ENCODE data around the gene NAT9. TPM values are rescaled to one million over a fixed set of nuclear protein-coding genes. Genes with fewer than 3 reads are reported as not detected.
A peak's percentile ranks its signal among the peaks of the same experiment; 100 is the strongest.

NAT9 gene
- total RNA-seq, 2 experiments from 2014 or later, result 39.9 to 41.6 TPM

- no peaks in the 10 kb centered on the region for H3K27me3 Mint-ChIP-seq
- no peak overlapping the region for H3K4me3 Mint-ChIP-seq
- H3K9me3 Mint-ChIP-seq, result no peaks in the 10 kb centered on the region
- no peak for DNase-seq
- H3K27ac Mint-ChIP-seq, result no peak overlapping the region
- peaks cover 15% of the 10 kb centered on the region for H3K36me3 Mint-ChIP-seq
- H3K4me1 Mint-ChIP-seq, result peaks cover 20% of the 10 kb centered on the region
These were observed 11.3 kb downstream of the NAT9 start for GRCh38 chr17:74764751-74765286.

DNA sequence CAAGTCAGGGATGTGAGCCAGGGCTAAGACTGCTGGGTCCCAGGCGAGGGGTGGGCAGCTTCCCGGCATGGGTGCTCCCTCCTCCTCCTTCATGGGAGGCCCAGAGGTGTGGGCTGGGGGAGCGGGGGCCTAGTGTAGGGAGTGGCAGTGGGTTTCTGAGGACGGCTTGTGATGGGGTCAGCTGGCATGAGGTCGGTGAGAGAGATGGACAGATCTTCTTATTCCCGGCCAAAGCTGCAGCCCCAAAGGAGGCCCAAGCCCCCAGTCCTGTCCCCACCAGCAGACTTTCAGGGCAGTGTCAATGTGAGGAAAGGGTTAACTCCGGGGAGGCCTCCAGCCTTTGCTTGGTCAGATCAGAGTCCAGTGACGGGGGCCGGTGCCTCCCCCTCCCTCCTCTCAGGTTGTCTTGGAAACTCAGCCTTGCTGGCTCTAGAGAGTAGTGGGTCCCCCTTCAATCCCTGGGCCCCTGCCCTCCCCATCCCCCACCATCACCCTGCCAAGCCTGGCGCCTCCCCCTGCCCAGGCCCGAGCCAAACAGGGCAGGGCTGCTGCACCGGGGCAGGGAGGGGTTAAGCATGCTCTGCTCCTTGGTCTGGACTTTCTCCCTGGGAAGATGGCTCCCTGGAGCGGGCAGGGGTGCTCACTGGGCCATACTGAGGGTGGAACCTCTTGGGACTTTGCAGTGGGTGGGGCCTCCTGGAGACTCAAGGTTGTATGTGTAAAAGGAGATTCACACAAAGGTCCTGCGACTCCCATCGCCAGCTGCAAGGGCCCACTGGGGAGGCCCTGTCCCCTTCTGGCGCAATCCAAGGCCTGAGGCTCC, 12.4 kb downstream of the NAT9 start:
- no peaks in the 10 kb centered on the region for H3K27me3 Mint-ChIP-seq
- no peak for DNase-seq
- peaks cover 30% of the 10 kb centered on the region for H3K4me1 Mint-ChIP-seq
- H3K36me3 Mint-ChIP-seq, result peaks cover 15% of the 10 kb centered on the region
- no peak overlapping the region for H3K4me3 Mint-ChIP-seq
- H3K9me3 Mint-ChIP-seq, result no peaks in the 10 kb centered on the region
- H3K27ac Mint-ChIP-seq, result no peak overlapping the region

DNA sequence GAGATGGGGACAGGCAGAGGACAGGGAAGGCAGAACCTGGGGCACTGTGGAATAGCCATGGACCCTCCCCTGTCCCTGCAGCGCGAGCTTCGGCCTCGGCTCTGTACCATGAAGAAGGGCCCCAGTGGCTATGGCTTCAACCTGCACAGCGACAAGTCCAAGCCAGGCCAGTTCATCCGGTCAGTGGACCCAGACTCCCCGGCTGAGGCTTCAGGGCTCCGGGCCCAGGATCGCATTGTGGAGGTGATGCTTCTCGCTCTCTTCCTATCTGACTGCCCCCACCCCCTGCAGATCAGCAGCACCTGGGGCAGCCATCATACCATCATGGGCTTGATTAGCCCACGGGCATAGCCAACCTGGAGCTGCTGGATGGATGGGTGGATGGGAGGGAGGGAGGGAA, 14.2 kb downstream of the NAT9 start:
- H3K9me3 Mint-ChIP-seq, result no peaks in the 10 kb centered on the region
- H3K27ac Mint-ChIP-seq, result no peak overlapping the region
- DNase-seq, result no peak
- peaks cover 13% of the 10 kb centered on the region for H3K36me3 Mint-ChIP-seq
- H3K4me1 Mint-ChIP-seq, result peaks cover 47% of the 10 kb centered on the region
- H3K27me3 Mint-ChIP-seq, result no peaks in the 10 kb centered on the region
- H3K4me3 Mint-ChIP-seq, result no peak overlapping the region

DNA sequence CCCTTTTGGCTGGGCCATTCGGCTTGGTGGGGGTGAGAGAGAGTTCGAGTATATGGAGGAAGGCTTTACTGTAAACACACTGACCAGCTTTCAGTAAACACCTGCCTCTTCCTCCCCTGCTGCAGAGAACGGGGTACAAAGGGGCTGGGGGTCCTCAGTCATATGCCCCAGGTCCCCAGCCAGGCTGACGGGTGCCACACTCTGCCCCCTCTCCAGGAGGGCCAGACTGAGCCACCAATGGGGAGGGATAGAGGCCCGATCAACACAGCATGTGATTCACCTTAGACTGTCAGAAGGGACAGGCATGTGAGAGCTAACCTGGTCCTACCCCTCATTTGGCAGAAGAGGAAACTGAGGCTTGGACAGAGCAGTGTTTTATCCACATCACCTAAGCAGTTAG, 14.7 kb downstream of the NAT9 start:
- DNase-seq, result no peak
- Mint-ChIP-seq H3K9me3 (no peaks in the 10 kb centered on the region), H3K27me3 (no peaks in the 10 kb centered on the region), H3K4me1 (peaks cover 52% of the 10 kb centered on the region), H3K4me3 (no peak overlapping the region), H3K27ac (peak overlapping the region; percentile 66), H3K36me3 (peaks cover 12% of the 10 kb centered on the region)

DNA sequence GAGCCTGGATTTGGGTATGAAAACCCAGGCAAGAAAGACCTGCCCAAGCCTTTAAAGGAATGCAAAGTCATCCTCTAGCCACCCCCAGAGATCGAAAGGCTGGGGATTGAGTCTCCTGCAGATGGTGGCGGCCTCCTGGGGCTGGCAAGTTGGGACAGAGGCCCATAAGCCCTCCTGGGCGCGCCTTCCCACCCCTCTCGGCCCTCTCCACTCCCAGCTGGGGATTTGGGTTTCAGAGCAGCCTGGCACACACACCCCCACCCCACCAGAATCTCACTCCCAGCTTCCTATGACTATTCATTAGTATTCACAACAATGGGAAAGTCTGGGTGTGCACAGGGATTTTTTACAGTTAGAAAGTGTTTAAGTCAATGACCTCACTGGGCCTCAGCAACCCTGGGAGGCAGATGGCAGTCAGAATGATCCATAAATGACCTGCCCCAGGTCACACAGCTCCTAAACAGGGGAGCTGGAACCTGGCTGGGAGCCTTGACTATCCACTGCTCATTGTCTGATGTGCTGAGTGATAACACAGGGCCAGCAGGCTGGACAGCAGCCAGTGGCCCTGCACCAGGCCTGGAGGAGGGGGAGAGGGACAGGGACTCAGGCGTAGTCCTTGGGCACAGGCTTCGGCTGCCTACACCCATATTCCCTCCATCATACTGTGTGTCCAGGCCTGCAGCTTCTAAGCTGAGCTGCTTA, 15.6 kb downstream of the NAT9 start:
- Mint-ChIP-seq H3K27ac (peak overlapping the region; percentile 45), H3K27me3 (no peaks in the 10 kb centered on the region), H3K4me3 (no peak overlapping the region), H3K36me3 (peaks cover 6% of the 10 kb centered on the region), H3K9me3 (no peaks in the 10 kb centered on the region), H3K4me1 (peaks cover 53% of the 10 kb centered on the region)
- DNase-seq, result no peak

DNA sequence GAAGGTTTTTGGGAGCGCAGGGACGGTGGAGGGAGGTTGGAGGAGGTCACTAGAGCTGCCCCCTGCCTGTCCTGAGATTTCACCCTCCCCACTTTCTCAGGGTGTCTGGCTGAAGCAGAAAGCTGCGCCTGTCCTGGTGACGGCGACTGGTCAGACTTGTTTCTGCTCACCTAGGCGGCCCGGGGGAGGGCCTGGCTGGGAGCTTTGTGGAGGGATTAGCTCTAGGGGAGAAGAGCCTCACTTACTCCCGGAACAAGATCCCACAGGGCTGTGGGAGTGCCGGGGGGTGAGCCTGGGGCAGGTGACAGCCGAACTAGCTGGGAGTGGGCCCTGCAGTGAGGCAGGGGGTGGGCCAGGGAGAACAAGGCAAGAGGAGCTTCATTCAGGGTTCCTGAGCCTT, 16.2 kb downstream of the NAT9 start:
- peak overlapping the region; percentile 68 for H3K27ac Mint-ChIP-seq
- H3K4me3 Mint-ChIP-seq, result no peak overlapping the region
- H3K36me3 Mint-ChIP-seq, result peaks cover 6% of the 10 kb centered on the region
- H3K9me3 Mint-ChIP-seq, result no peaks in the 10 kb centered on the region
- H3K27me3 Mint-ChIP-seq, result no peaks in the 10 kb centered on the region
- no peak for DNase-seq
- peaks cover 59% of the 10 kb centered on the region for H3K4me1 Mint-ChIP-seq

DNA sequence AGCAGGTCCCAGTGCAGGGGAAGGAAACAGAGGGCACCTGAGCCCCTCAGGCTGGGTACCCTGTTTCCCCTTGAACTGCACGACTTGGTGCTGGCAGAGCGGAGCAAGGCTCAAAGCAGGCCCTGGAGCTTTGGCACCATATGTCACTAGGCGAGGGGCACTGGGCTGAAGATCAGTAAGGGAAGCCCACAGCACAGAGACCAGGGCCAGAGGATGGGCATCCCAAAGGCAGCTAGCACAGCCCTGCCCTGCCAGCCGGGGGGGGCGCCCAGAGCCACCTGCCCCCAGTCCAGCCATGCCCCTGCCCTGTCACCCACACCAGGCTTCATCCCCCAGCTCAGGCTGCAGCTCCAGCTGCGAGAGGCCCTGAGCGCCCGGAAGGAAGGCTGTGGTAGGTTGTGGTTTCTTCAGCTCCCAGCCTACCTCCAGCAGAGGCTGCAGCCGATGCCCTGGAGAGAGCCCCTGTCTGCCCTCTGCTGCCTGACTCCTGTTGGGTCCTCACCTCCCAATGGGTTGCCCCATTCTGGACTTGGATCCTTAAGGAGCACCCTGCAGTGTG, 16.8 kb downstream of the NAT9 start:
- Mint-ChIP-seq H3K36me3 (peaks cover 4% of the 10 kb centered on the region), H3K4me1 (peaks cover 64% of the 10 kb centered on the region), H3K27me3 (no peaks in the 10 kb centered on the region), H3K4me3 (peak overlapping the region; percentile 53), H3K9me3 (no peaks in the 10 kb centered on the region), H3K27ac (peak overlapping the region; percentile 72)
- peak; percentile 63 for DNase-seq

DNA sequence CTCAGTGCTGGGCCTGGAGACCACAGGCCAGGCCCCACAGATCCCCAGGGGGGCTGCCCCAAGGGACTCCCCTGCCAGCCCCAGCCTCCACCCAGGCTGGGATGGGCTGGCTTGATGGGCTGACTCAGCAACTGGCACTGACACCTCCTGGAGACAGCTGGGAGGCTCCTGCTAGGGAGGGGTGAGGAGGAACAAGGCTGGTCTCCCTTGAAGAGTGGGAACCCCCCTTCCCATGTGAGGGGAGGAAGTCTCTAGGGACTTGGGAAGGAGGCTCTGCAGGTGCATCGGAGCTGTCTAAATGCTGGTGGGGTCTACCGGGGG, 17.3 kb downstream of the NAT9 start:
- H3K36me3 Mint-ChIP-seq, result peaks cover 4% of the 10 kb centered on the region
- peak overlapping the region; percentile 72 for H3K27ac Mint-ChIP-seq
- no peaks in the 10 kb centered on the region for H3K27me3 Mint-ChIP-seq
- H3K4me3 Mint-ChIP-seq, result peak overlapping the region; percentile 53
- H3K9me3 Mint-ChIP-seq, result no peaks in the 10 kb centered on the region
- peaks cover 69% of the 10 kb centered on the region for H3K4me1 Mint-ChIP-seq
- no peak for DNase-seq

- H3K4me3 Mint-ChIP-seq, result peak overlapping the region; percentile 53
- H3K9me3 Mint-ChIP-seq, result no peaks in the 10 kb centered on the region
- no peak for DNase-seq
- no peaks in the 10 kb centered on the region for H3K27me3 Mint-ChIP-seq
- peaks cover 75% of the 10 kb centered on the region for H3K4me1 Mint-ChIP-seq
- peaks cover 4% of the 10 kb centered on the region for H3K36me3 Mint-ChIP-seq
- peak overlapping the region; percentile 72 for H3K27ac Mint-ChIP-seq
These were observed 18.0 kb downstream of the NAT9 start for GRCh38 chr17:74757931-74758847.

- H3K27ac Mint-ChIP-seq, result peak overlapping the region; percentile 60
- H3K4me3 Mint-ChIP-seq, result no peak overlapping the region
- no peaks in the 10 kb centered on the region for H3K27me3 Mint-ChIP-seq
- no peak for DNase-seq
- no peaks in the 10 kb centered on the region for H3K9me3 Mint-ChIP-seq
- peaks cover 11% of the 10 kb centered on the region for H3K36me3 Mint-ChIP-seq
- peaks cover 79% of the 10 kb centered on the region for H3K4me1 Mint-ChIP-seq
These were observed 18.6 kb downstream of the NAT9 start for GRCh38 chr17:74757502-74757901.

DNA sequence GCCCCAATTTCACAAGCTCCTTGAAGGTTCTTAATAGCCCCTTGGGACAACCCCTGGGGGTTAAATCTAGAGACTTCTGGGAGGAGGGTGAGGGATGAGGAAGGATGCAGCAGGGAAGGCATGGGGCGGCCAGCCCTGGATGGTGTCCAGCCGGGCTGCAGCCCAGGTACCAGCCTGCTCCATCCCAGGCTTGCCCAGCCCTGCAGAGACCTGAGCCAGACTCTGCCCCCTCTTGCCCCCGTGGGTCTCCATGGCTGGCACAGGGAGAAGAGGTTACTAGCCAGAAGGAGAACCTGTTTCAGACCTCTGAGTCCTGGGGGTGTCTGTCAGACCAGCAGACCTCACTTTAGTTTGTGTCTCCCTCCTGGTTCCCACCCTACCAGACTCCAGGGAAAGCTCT, 19.3 kb downstream of the NAT9 start:
- H3K36me3 Mint-ChIP-seq, result peaks cover 15% of the 10 kb centered on the region
- H3K27me3 Mint-ChIP-seq, result no peaks in the 10 kb centered on the region
- peak overlapping the region; percentile 60 for H3K27ac Mint-ChIP-seq
- no peak overlapping the region for H3K4me3 Mint-ChIP-seq
- H3K4me1 Mint-ChIP-seq, result peaks cover 83% of the 10 kb centered on the region
- no peaks in the 10 kb centered on the region for H3K9me3 Mint-ChIP-seq
- no peak for DNase-seq

DNA sequence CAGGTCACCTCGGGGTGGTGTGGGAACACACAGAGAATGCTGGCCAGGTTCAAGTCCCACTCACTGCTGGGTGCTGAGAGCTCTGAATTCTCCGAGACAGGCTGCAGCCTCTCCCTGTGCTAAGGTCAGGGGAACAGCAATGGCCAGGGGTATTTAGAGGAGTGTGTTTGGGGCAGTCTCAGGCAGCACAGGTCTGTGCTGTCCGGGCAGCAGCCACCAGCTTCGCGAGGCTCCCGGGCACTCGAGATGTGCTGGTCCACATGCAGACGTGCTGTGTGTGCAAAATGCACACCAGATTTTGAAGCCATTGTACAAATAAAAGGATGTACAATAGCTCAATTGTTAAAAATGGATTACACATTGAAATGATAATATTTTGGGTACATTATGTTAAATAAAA, 20.6 kb downstream of the NAT9 start:
- peak overlapping the region; percentile 16 for H3K27ac Mint-ChIP-seq

GRCh38 chr17:74754832-74755231, 21.3 kb downstream of the NAT9 start:
- no peaks in the 10 kb centered on the region for H3K9me3 Mint-ChIP-seq
- H3K36me3 Mint-ChIP-seq, result peaks cover 27% of the 10 kb centered on the region
- no peak for DNase-seq
- no peaks in the 10 kb centered on the region for H3K27me3 Mint-ChIP-seq
- H3K4me3 Mint-ChIP-seq, result no peak overlapping the region
- peaks cover 77% of the 10 kb centered on the region for H3K4me1 Mint-ChIP-seq
- no peak overlapping the region for H3K27ac Mint-ChIP-seq

More for the DNA sequence above, 20.6 kb downstream of the NAT9 start:
- H3K4me1 Mint-ChIP-seq, result peaks cover 84% of the 10 kb centered on the region
- H3K27me3 Mint-ChIP-seq, result no peaks in the 10 kb centered on the region
- no peak overlapping the region for H3K4me3 Mint-ChIP-seq
- DNase-seq, result no peak
- H3K9me3 Mint-ChIP-seq, result no peaks in the 10 kb centered on the region
- peaks cover 22% of the 10 kb centered on the region for H3K36me3 Mint-ChIP-seq

DNA sequence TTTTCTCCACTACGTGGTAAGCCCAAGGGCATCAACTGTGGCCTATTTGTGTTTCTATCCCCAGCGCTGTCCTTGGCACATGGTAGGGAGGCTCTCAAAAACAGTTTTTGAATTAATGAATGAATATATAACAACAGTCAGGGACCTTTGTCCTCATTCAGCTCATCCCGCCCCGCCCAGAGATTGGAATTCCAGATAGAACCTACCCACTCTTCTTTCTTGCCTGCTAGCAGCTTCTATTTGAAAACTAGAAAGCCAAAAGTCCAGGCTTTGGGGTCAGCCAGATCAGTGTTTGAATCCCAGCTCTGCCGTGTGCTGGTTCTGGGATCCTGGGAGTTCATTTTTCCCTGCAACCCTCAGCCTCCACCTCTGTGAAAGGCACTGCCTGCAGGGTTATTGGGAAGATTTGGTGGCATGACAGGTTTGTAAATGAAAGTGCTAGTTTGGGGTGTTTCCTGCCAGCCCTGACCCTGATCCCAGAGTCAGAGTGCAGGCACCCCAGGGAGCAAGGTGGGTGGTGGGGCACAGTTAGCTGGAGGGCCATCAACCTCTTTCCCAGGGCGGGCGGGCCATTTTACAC, 23.2 kb downstream of the NAT9 start:
- no peaks in the 10 kb centered on the region for H3K9me3 Mint-ChIP-seq
- H3K36me3 Mint-ChIP-seq, result peaks cover 30% of the 10 kb centered on the region
- DNase-seq, result no peak
- H3K27ac Mint-ChIP-seq, result peak overlapping the region; percentile 70
- peaks cover 57% of the 10 kb centered on the region for H3K4me1 Mint-ChIP-seq
- peak overlapping the region; percentile 60 for H3K4me3 Mint-ChIP-seq
- H3K27me3 Mint-ChIP-seq, result no peaks in the 10 kb centered on the region

Data from activated naive CD8-positive, alpha-beta T cell treated with anti-CD3 and anti-CD28 coated beads for 36 hours (primary cell).